K562 (cell line): ENCODE data around the gene CD14. TPM values are rescaled to one million over a fixed set of nuclear protein-coding genes. Genes with fewer than 3 reads are reported as not detected.

Experiments
- CCNT2 ChIP-seq: IDR thresholded peaks from 2 replicates; pipeline ENCODE4 v1.6.1; 2011; ENCODE audit warnings: borderline replicate concordance, low read depth, mild to moderate bottlenecking, moderate library complexity, mixed read lengths, low read length; ENCODE audit not compliant: insufficient read length; ENCODE audit errors: extremely low read depth
- CHD4 ChIP-seq: fragments of 200-600 bp; sonication (generic); IDR thresholded peaks from 3 replicates; pipeline ENCODE4 v1.6.1; 2012; ENCODE audit warnings: low read depth, mild to moderate bottlenecking, mixed read lengths, low read length, inconsistent platforms; ENCODE audit not compliant: insufficient read depth, insufficient replicate concordance, poor library complexity, severe bottlenecking
- CREM ChIP-seq: IDR thresholded peaks from 2 replicates; pipeline ENCODE4 v1.6.1; 2014; ENCODE audit warnings: antibody characterized with exemption, low read depth
- DDX20 ChIP-seq: fragments of 450-650 bp; IDR thresholded peaks from 2 replicates; pipeline ENCODE4 v1.6.1; 2016; ENCODE audit warnings: missing genetic modification characterization, low read depth, mild to moderate bottlenecking, missing compliant biosample characterization, moderate library complexity
- DPF2 ChIP-seq: fragments of 450-650 bp; IDR thresholded peaks from 2 replicates; pipeline ENCODE4 v1.6.1; 2016
- FOXK2 ChIP-seq, 2 experiments: fragments of 450-650 bp; IDR thresholded peaks in 1 of 2; conservative IDR thresholded peaks in 1 of 2; 2 replicates each; pipeline ENCODE4 v1.6.1; 2016; ENCODE audit warnings: low read depth in 2 of 2, mild to moderate bottlenecking in 1 of 2
- FUS ChIP-seq: fragments of 200-400 bp; formaldehyde crosslinking; optimal IDR thresholded peaks from 2 replicates; pipeline ENCODE3; 2017; ENCODE audit warnings: low read depth, low read length
- GTF2E2 ChIP-seq: fragments of 200-800 bp; sonication (Bioruptor generic); IDR thresholded peaks from 2 replicates; pipeline ENCODE4 v1.6.1; 2016; ENCODE audit warnings: missing genetic modification characterization, missing compliant biosample characterization
- GTF2F1 ChIP-seq: IDR thresholded peaks from 2 replicates; pipeline ENCODE4 v1.6.1; 2011; ENCODE audit warnings: low read depth, low read length, improper control_type of control experiment
- GTF3C2 ChIP-seq: IDR thresholded peaks from 3 replicates; pipeline ENCODE4 v1.6.1; 2011; ENCODE audit warnings: borderline replicate concordance, mild to moderate bottlenecking, moderate library complexity; ENCODE audit not compliant: insufficient read length; ENCODE audit errors: extremely low read depth
- HMG20B ChIP-seq: fragments of 250-450 bp; sonication (Bioruptor Pico); IDR thresholded peaks from 2 replicates; pipeline ENCODE4 v1.5.0; 2021; ENCODE audit warnings: mild to moderate bottlenecking
- IRF2 ChIP-seq: sonication (generic); formaldehyde crosslinking; IDR thresholded peaks from 2 replicates; pipeline ENCODE4 v1.8.1; 2022; ENCODE audit warnings: mild to moderate bottlenecking, missing genetic modification reagents
- LEF1 ChIP-seq: fragments of 450-650 bp; IDR thresholded peaks from 2 replicates; pipeline ENCODE4 v1.6.1; 2016; ENCODE audit warnings: mild to moderate bottlenecking
- MAZ ChIP-seq, 2 experiments: fragments of 450-650 bp in 1 of 2; sonication (generic) in 1 of 2; formaldehyde crosslinking; IDR thresholded peaks in 1 of 2; conservative IDR thresholded peaks in 1 of 2; 2 replicates each; pipeline versions ENCODE4 v1.4.0 to v1.5.0; 2020; ENCODE audit warnings: mild to moderate bottlenecking in 1 of 2, missing genetic modification reagents in 1 of 2
- MYC ChIP-seq, 2 experiments: fragments of 250-450 bp in 1 of 2; sonication (Bioruptor Pico) in 1 of 2; IDR thresholded peaks; 2 replicates each; pipeline versions ENCODE4 v1.5.1 to v1.6.1; 2012 to 2021; ENCODE audit warnings: low read depth in 2 of 2, borderline replicate concordance in 1 of 2, improper control_type of control experiment in 1 of 2, low read length in 1 of 2, mild to moderate bottlenecking in 1 of 2, moderate library complexity in 1 of 2
- NELFE ChIP-seq: IDR thresholded peaks from 2 replicates; pipeline ENCODE4 v1.6.1; 2011; ENCODE audit warnings: mild to moderate bottlenecking; ENCODE audit not compliant: insufficient read depth, insufficient read length
- PHF21A ChIP-seq: fragments of 450-650 bp; IDR thresholded peaks from 2 replicates; pipeline ENCODE4 v1.6.1; 2017; ENCODE audit warnings: low read depth, borderline replicate concordance
- RUNX1 ChIP-seq: sonication (generic); IDR thresholded peaks from 2 replicates; pipeline ENCODE4 v1.6.1; 2016; ENCODE audit warnings: antibody characterized with exemption, low read depth
- SMAD4 ChIP-seq: fragments of 250-450 bp; sonication (Bioruptor Pico); conservative IDR thresholded peaks from 2 replicates; pipeline ENCODE4 v1.8.0; 2021; ENCODE audit warnings: inconsistent platforms, mild to moderate bottlenecking, moderate library complexity
- SMARCE1 ChIP-seq: fragments of 450-650 bp; IDR thresholded peaks from 2 replicates; pipeline ENCODE4 v1.7.1; 2016; ENCODE audit warnings: mild to moderate bottlenecking
- TAL1 ChIP-seq: fragments of 450-650 bp; IDR thresholded peaks from 2 replicates; pipeline ENCODE4 v1.6.1; 2016; ENCODE audit warnings: mild to moderate bottlenecking
- TFAM ChIP-seq: fragments of 250-450 bp; sonication (Bioruptor Pico); conservative IDR thresholded peaks from 2 replicates; pipeline ENCODE4 v1.5.0; 2021; ENCODE audit warnings: mild to moderate bottlenecking, moderate library complexity
- XRCC4 ChIP-seq: IDR thresholded peaks from one replicate; pipeline ENCODE4 v1.6.1; 2011; ENCODE audit not compliant: insufficient read depth, insufficient read length; ENCODE audit errors: extremely low read depth
- ZBTB7A ChIP-seq: IDR thresholded peaks from 2 replicates; pipeline ENCODE4 v1.6.1; 2011; ENCODE audit warnings: low read depth, mild to moderate bottlenecking, low read length, moderate library complexity, borderline replicate concordance; ENCODE audit not compliant: control insufficient read depth
- ZKSCAN8 ChIP-seq: fragments of 200-800 bp; sonication (Bioruptor generic); IDR thresholded peaks from 2 replicates; pipeline ENCODE4 v1.6.1; 2016; ENCODE audit warnings: missing genetic modification characterization, missing compliant biosample characterization
- ZNF512 ChIP-seq: IDR thresholded peaks from 2 replicates; pipeline ENCODE4 v1.6.1; 2016; ENCODE audit warnings: missing genetic modification characterization, missing compliant biosample characterization
- polyA plus RNA-seq, 8 experiments: library from polyadenylated mRNA; depleted of rRNA in 4 of 8; stranded (reverse) in 5 of 8; unstranded in 3 of 8; fragments of >200 nt; fragmentation: Nextera tagmentation in 2 of 8; fragmentation: Illumina TruSeq in 1 of 8; extraction: Ambion mirVana in 2 of 8; extraction: Trizol in 1 of 8; gene quantifications; 2 replicates each; pipeline versions ENCODE4 v1.2.1 to v1.2.3, GENCODE V29; 2011 to 2014; ENCODE audit warnings: inconsistent platforms in 1 of 8, missing spikeins in 1 of 8
- total RNA-seq, 7 experiments: library from RNA; depleted of rRNA in 6 of 7; stranded (reverse); fragments of >200 nt in 6 of 7; fragmentation: Illumina TruSeq in 2 of 7; extraction: Trizol in 2 of 7; gene quantifications; 2 replicates each; pipeline versions ENCODE4 v1.2.1 to v1.2.3, GENCODE V29; 2011 to 2021; ENCODE audit warnings: low replicate concordance in 1 of 7

Gene CD14
- total and polyA plus RNA-seq, 9 of the 15 experiments (the other 6 are each of a cell fraction or from before 2014, with no cell fraction given): 0.07 to 0.47 (median 0.14) TPM; not detected in 2

GRCh38 chr5:140611020-140611521, 21.9 kb downstream of the CD14 start (continued):
- TF ChIP-seq GTF3C2: no peak
- peak; percentile 83; the same call in 1 of the 2 replicates for TF ChIP-seq ZKSCAN8
- no peak for TF ChIP-seq TFAM (CRISPR knock-in tag)
- TF ChIP-seq MYC (IDR thresholded peaks at IDR 0.05; ENCODE audit: low read depth, low read length): no peak; the same call in 1 of the 2 replicates
- TF ChIP-seq MYC (CRISPR knock-in tag; IDR thresholded peaks at IDR 0.05; ENCODE audit: borderline replicate concordance, low read depth): no peak
- TF ChIP-seq TAL1: peak; percentile 98
- TF ChIP-seq DDX20 (tag): no peak
- TF ChIP-seq FOXK2 (conservative IDR thresholded peaks at IDR 0.05 in 1 of 2, IDR thresholded peaks at IDR 0.05 in 1 of 2; ENCODE audit: low read depth in 2 of 2): peak; percentile 43 to 50; a peak in 3 of 4 replicates
- no peak for TF ChIP-seq HMG20B
- TF ChIP-seq LEF1: peak; percentile 81
- TF ChIP-seq NELFE: no peak
- peak; percentile 42; the same call in 1 of the 2 replicates for TF ChIP-seq CREM
- TF ChIP-seq MAZ (CRISPR knock-in tag; conservative IDR thresholded peaks at IDR 0.05 in 1 of 2, IDR thresholded peaks at IDR 0.05 in 1 of 2): peak in 1 of 2 experiments; percentile 70; a peak in 2 of 4 replicates
- no peak for TF ChIP-seq XRCC4
- peak; percentile 93 for TF ChIP-seq DPF2
- TF ChIP-seq ZNF512: no peak
- no peak for TF ChIP-seq ZBTB7A
- TF ChIP-seq IRF2 (CRISPR knock-in tag): no peak
- TF ChIP-seq GTF2E2 (tag): peak; percentile 45; the same call in 1 of the 2 replicates
- TF ChIP-seq PHF21A: no peak
- TF ChIP-seq SMARCE1: peak; percentile 87
- TF ChIP-seq GTF2F1: no peak
- TF ChIP-seq RUNX1: no peak
- TF ChIP-seq CHD4: no peak
- TF ChIP-seq FUS: no peak
- peak; percentile 62 for TF ChIP-seq CCNT2
- TF ChIP-seq SMAD4: peak; percentile 99
